Motor neuron (in vitro differentiated cells): ENCODE measurements around the gene PLD2. TPM values are rescaled to one million over a fixed set of nuclear protein-coding genes. Genes with fewer than 3 reads are reported as not detected.

Experiments used
- ATAC-seq, 8 experiments: fragments of 200-7000 bp; cut with Tn5 transposase; replicated peaks in 6 of 8; 2 replicates each; pipeline ENCODE4 v1.8.0; 2021; ENCODE audit warnings: mild to moderate bottlenecking in 8 of 8, moderate library complexity in 8 of 8
- H3K27ac ChIP-seq, 2 donors: fragments of 250-450 bp; sonication (Bioruptor Pico); 2 replicates each; pipeline ENCODE4 v1.9.0; 2021; ENCODE audit warnings: antibody characterized with exemption in 2 of 2, mild to moderate bottlenecking in 2 of 2, moderate library complexity in 1 of 2
- H3K4me1 ChIP-seq, 2 donors: fragments of 250-450 bp; sonication (Bioruptor Pico); replicated peaks in 1 of 2; 2 replicates each; pipeline ENCODE4 v1.6.1; 2021; ENCODE audit warnings: antibody characterized with exemption in 2 of 2, mild to moderate bottlenecking in 2 of 2, moderate library complexity in 1 of 2
- H3K4me3 ChIP-seq, 5 donors: fragments of 250-450 bp; sonication (Bioruptor Pico); 2 replicates each; pipeline ENCODE4 v1.9.0; 2021; ENCODE audit warnings: antibody characterized with exemption in 5 of 5, mild to moderate bottlenecking in 5 of 5, moderate library complexity in 4 of 5
- WGBS, 10 experiments: fragments of 450-650 bp; shearing (Covaris generic); methylation state at CpG; one replicate each; pipeline ENCODE4 v1.0.0; 2022; 5-methylcytosine and 5-hydroxymethylcytosine counted together
- in situ Hi-C, 9 experiments: fragments of 400-800 bp; cut with MboI; loops; one replicate each; pipeline ENCODE4 v1.15.0; 2021; ENCODE audit warnings: low sequenced_read_pairs in 9 of 9, low pct_unique_long_range_greater_than_20kb in 2 of 9; ENCODE audit not compliant: unreplicated experiment in 9 of 9
- total RNA-seq, 8 experiments: library from RNA; unstranded; fragments of 300-600 nt; gene quantifications; 2 replicates each; pipeline versions ENCODE4 v1.2.3 to v1.2.4, GENCODE V29; 2022

The PLD2 gene
- total RNA-seq, 8 experiments from 2014 or later: 4.3 to 28.6 (median 11.4) TPM

DNA sequence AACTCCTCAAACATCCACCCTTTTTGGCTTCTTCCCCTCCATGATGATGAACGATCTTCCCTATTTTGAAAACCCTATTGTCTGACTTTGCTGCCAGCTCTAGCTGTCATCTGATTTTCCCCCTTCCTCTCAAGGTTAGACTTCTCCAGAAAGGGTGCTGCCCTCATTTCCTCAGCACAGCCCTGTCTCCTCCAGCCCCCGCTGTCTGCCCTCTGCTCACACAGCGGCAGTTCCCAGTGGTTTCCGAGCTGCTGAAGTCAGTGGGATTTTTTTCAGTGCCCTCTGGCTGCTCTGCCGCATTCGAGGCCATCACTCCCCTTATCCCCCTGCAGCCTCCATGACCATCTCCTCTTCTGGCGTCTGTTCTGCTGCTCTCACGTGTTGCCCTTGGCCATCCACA lies 65.8 kb downstream of the PLD2 start:
- no peak for ATAC-seq
- in situ Hi-C loops: no loop called here
- no peak overlapping the region for H3K4me3 ChIP-seq
- H3K27ac ChIP-seq: no peak overlapping the region
- H3K4me1 ChIP-seq: no peaks in the 10 kb centered on the region
- WGBS, 10 experiments: 0 to 73% (median 48%) methylated on average over 1 to 8 of the region's 8 CpGs; no CpG with 5 or more reads in 3 of the 10 experiments

Other genes with a start within 250 kb of the PLD2 start
- gene GGT6, start 246.6 kb upstream of the PLD2 start, total RNA-seq: under 1 TPM in 7 of 8 experiments, not detected in 1; 0.13 to 1.00 (median 0.20) TPM
- 10 to 100 TPM in 1 of 8 experiments, 1 to 10 TPM in 3, under 1 TPM in 4; 0.20 to 13.5 (median 0.82) TPM for gene SMTNL2, start 222.6 kb upstream of the PLD2 start, total RNA-seq
- gene ALOX15, start 165.5 kb upstream of the PLD2 start, total RNA-seq: 1,000 to 10,000 TPM in 3 of 8 experiments, 1 to 10 TPM in 1, under 1 TPM in 3, not detected in 1; 0.07 to 3,411 (median 2.2) TPM
- 10 to 100 TPM; 23.2 to 52.6 (median 42.7) TPM for gene PELP1, start 103.0 kb upstream of the PLD2 start, total RNA-seq
- 10 to 100 TPM in 7 of 8 experiments, 1 to 10 TPM in 1; 7.0 to 37.9 (median 27.5) TPM for gene ARRB2, start 96.5 kb upstream of the PLD2 start, total RNA-seq
- gene MED11, start 75.7 kb upstream of the PLD2 start, total RNA-seq: 10 to 100 TPM; 16.4 to 38.7 (median 22.3) TPM
- gene ZMYND15, start 67.3 kb upstream of the PLD2 start, total RNA-seq: 1 to 10 TPM in 1 of 8 experiments, under 1 TPM in 6, not detected in 1; 0.14 to 1.1 (median 0.51) TPM
- gene CXCL16, start 67.2 kb upstream of the PLD2 start, total RNA-seq: 10 to 100 TPM in 2 of 8 experiments, 1 to 10 TPM in 3, under 1 TPM in 3; 0.46 to 10.8 (median 3.8) TPM
- not detected for gene TM4SF5, start 35.3 kb upstream of the PLD2 start, total RNA-seq
- 1 to 10 TPM in 4 of 8 experiments, under 1 TPM in 2, not detected in 2; 0.27 to 4.3 (median 1.5) TPM for gene VMO1, start 20.8 kb upstream of the PLD2 start, total RNA-seq
- gene GLTPD2, start 18.2 kb upstream of the PLD2 start, total RNA-seq: under 1 TPM in 3 of 8 experiments, not detected in 5; 0.27 to 0.71 (median 0.65) TPM
- gene PSMB6, start 11.0 kb upstream of the PLD2 start, total RNA-seq: 100 to 1,000 TPM; 112 to 215 (median 160) TPM
- 10 to 100 TPM; 15.1 to 44.9 (median 22.2) TPM for gene MINK1, start 26.2 kb downstream of the PLD2 start, total RNA-seq
- gene C17orf107, start 92.4 kb downstream of the PLD2 start, total RNA-seq: 10 to 100 TPM in 2 of 8 experiments, 1 to 10 TPM in 5, under 1 TPM in 1; 0.36 to 21.3 (median 3.4) TPM
- gene CHRNE, start 95.9 kb downstream of the PLD2 start, total RNA-seq: 1 to 10 TPM in 3 of 8 experiments, under 1 TPM in 5; 0.21 to 2.3 (median 0.57) TPM
- gene GP1BA, start 125.1 kb downstream of the PLD2 start, total RNA-seq: 1 to 10 TPM in 4 of 8 experiments, under 1 TPM in 4; 0.58 to 3.5 (median 0.94) TPM
- gene SLC25A11, start 132.9 kb downstream of the PLD2 start, total RNA-seq: 100 to 1,000 TPM in 1 of 8 experiments, 10 to 100 TPM in 7; 36.1 to 100 (median 51.0) TPM
- 100 to 1,000 TPM in 3 of 8 experiments, 10 to 100 TPM in 5; 74.1 to 109 (median 89.5) TPM for gene RNF167, start 133.1 kb downstream of the PLD2 start, total RNA-seq
- gene PFN1, start 141.4 kb downstream of the PLD2 start, total RNA-seq: 100 to 1,000 TPM; 143 to 541 (median 257) TPM
- 10 to 100 TPM in 6 of 8 experiments, 1 to 10 TPM in 2; 5.4 to 36.5 (median 14.9) TPM for gene ENO3, start 144.0 kb downstream of the PLD2 start, total RNA-seq
- gene SPAG7, start 160.7 kb downstream of the PLD2 start, total RNA-seq: 100 to 1,000 TPM in 1 of 8 experiments, 10 to 100 TPM in 7; 62.9 to 128 (median 87.9) TPM
- gene CAMTA2, start 180.5 kb downstream of the PLD2 start, total RNA-seq: 10 to 100 TPM in 4 of 8 experiments, 1 to 10 TPM in 4; 6.2 to 36.9 (median 10.6) TPM
- gene INCA1, start 190.4 kb downstream of the PLD2 start, total RNA-seq: 1 to 10 TPM in 3 of 8 experiments, under 1 TPM in 5; 0.54 to 2.4 (median 0.78) TPM
- 10 to 100 TPM in 4 of 8 experiments, 1 to 10 TPM in 4; 3.9 to 76.4 (median 16.4) TPM for gene KIF1C, start 190.8 kb downstream of the PLD2 start, total RNA-seq
- gene SLC52A1, start 228.3 kb downstream of the PLD2 start, total RNA-seq: 1 to 10 TPM in 1 of 8 experiments, under 1 TPM in 7; 0.05 to 1.6 (median 0.38) TPM